ENCODE measurements around the gene ADH1A. TPM values are rescaled to one million over a fixed set of nuclear protein-coding genes. Genes with fewer than 3 reads are reported as not detected.

Gene ADH1A
- 10 to 100 TPM in 2 of 4 donors, under 1 TPM in 1, not detected in 1; 0.96 to 19.3 (median 13.6) TPM for total RNA-seq

DNA sequence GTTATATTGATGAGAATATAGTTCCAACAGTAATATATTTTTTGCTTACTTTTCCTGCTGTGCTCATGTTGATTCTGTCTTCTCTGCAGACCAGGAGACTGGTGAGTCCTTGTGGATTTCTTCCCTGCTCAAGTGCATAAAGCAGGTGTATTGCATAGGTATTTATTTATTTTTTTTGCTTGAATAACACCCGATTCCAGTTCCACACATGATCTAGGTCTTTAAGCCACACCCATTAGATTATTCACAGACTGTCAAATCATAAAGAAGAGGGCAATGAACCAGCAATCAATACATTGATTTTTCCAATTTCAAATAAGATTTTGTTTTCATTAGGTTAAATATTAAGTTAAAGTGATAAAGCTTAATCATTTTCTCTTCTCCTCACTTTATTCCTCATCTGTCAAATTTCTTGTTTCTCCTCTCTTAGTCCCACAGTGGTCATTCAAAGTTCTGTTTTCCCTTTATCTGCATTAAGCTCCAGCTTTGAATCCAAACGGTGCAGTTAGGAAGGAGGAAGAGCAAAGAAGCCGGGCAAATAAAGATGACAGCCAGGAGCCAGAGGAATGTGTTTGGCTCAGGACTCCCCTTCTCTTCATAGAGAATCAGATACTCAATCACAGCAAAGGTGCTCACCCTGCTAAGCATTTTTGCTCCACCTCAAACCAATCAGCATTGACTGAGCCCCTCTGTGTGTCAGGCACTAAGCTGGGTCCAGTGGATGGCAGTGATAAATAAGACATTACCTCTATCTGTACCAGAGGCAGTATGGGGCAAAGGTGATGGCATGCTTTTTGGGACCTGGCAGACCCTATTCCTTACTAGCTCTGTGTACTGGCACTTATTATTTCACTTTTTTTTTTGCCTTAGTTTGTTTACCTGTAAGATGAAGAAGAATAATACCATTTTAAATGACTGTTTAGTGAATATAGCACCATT, at the start of gene ADH1A:
Gene ADH1A (minus strand): TSS at position 138 of the 939 bp plus-strand sequence. CDS start 71 bp downstream, at position 67.
- ATAC-seq (ENCODE audit: low FRiP score) (no peak), DNase-seq (ENCODE audit: low spot score) (no peak)
- TF ChIP-seq, protein P1, sequence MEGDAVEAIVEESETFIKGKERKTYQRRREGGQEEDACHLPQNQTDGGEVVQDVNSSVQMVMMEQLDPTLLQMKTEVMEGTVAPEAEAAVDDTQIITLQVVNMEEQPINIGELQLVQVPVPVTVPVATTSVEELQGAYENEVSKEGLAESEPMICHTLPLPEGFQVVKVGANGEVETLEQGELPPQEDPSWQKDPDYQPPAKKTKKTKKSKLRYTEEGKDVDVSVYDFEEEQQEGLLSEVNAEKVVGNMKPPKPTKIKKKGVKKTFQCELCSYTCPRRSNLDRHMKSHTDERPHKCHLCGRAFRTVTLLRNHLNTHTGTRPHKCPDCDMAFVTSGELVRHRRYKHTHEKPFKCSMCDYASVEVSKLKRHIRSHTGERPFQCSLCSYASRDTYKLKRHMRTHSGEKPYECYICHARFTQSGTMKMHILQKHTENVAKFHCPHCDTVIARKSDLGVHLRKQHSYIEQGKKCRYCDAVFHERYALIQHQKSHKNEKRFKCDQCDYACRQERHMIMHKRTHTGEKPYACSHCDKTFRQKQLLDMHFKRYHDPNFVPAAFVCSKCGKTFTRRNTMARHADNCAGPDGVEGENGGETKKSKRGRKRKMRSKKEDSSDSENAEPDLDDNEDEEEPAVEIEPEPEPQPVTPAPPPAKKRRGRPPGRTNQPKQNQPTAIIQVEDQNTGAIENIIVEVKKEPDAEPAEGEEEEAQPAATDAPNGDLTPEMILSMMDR (IDR thresholded peaks at IDR 0.05), result no peak

DNA sequence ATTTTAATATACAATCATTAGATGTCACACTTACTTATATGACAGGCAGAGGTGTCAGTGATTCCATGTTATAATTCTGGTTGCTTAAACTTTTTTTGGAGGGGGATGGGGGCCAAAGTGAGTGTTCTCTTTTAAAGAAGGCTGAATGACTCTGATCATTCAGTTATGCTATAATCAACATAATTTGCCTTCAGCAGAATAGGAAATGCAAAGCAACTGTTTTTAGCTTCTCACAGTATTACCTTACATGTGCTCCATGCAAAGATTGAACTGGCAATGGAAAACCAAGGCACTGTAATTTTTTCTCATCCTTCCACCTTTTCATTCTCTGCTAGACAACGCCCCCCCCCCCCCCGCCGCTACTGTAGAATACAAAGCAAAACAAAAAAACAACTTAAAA, 48.4 kb upstream of the ADH1A start:
- TF ChIP-seq, protein P1 (IDR thresholded peaks at IDR 0.05), result no peak
- no peak for ATAC-seq (ENCODE audit: low FRiP score)

DNA sequence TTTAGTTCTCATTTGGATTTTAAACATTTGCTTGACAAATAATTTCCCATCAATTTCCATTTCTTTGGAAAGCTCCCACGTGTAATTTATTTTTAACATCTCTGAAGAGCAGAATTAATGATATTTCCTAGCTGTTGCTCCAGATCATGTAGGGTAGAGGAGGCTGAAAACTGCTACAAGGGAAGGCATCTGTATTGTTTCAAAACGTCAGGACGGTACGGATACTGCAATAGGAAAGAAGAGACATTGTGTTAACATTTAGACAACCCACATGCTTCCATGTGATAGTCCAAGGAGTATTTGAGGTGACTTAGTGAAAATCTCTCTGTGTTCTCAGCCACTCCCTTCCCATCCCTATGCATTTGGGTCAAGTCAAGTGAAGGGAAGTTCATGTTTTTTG, 45.8 kb upstream of the ADH1A start:
- TF ChIP-seq, protein P1 (IDR thresholded peaks at IDR 0.05), result no peak
- DNase-seq (ENCODE audit: low spot score) (no peak), ATAC-seq (ENCODE audit: low FRiP score) (no peak)

More for the DNA sequence above, 48.4 kb upstream of the ADH1A start:
- no peak for DNase-seq (ENCODE audit: low spot score)

DNA sequence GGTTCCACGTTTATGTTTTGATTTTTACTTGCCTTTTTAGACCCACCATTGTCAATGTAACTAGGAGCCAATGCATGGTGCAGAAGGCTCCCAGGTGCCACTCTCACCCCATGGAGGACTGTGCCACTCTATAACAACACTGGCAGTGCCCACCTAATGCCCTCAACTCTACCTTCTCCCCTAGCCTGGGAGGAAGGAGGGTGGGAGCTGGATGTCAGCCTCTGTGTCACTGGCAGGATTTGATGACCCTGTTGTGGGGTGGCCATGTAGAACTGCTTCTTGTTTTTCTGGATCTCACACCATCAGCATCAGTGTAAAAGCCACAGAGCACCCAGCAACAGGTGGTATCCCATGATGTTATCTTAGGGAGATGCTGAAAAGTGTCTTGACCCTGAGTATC, 44.1 kb upstream of the ADH1A start:
- DNase-seq (ENCODE audit: low spot score) (no peak), ATAC-seq (ENCODE audit: low FRiP score) (no peak)
- TF ChIP-seq, protein P1 (IDR thresholded peaks at IDR 0.05), result no peak

DNA sequence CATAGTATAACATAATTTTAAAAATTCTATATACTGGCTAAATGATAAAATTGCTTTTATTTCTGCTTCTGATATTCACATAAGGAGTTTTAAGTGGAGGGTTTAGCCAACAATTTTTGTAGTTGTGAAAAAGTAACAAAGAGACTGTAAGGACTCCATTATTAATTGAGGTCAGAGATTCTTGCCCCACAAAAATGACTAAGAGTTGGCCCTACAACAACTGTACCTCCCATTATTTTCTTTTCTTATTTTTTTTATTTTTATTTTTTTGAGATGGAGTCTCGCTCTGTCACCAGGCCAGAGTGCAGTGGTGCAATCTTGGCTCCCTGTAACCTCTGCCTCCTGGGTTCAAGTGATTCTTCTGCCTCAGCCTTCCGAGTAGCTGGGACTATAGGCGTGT, 39.9 kb upstream of the ADH1A start:
- ATAC-seq (ENCODE audit: low FRiP score) (no peak), DNase-seq (ENCODE audit: low spot score) (no peak)
- TF ChIP-seq, protein P1 (IDR thresholded peaks at IDR 0.05), result no peak

DNA sequence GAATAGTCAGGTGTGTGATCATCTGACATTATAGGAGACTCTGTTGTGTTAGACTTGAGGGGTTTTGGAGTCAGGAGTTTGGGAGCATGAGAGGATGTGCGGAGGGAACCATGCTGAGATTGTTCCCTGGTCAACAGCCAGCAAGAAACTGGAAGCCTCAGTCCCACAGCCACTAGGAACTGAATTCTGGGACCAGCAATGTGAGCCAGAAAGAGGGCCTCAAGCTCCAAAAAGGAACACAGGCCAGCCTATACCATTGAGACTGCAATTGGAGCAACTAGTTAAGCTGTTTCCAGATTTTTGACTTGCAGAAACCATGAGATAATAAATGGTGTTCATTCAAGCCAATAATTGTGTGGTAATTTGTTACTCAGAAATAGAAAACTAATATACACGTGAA, 39.1 kb upstream of the ADH1A start:
- DNase-seq (ENCODE audit: low spot score), result no peak
- TF ChIP-seq, protein P1 (IDR thresholded peaks at IDR 0.05), result no peak
- ATAC-seq (ENCODE audit: low FRiP score), result no peak

DNA sequence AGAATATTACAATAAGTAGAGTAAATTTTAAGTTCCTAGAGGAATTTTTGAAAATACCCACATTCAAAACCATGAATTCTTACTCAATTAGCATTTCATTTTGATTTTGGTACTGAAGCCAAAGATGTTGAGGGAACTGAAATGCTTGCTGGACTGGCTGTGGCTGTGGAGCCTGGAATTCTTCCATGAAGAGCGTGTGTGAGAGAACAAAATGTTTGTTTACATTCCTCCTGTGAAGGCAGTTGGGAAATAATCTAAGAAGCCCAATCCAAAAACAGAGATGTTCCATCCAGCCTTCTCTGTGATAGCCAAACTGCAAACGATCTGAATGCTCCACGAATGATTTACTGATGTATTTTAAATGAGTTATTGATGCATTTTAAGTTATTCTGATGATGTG, 34.2 kb upstream of the ADH1A start:
- ATAC-seq (ENCODE audit: low FRiP score) (peak; percentile 64), DNase-seq (ENCODE audit: low spot score) (no peak)
- TF ChIP-seq, protein P1 (IDR thresholded peaks at IDR 0.05), result no peak

All from omental fat pad (tissue), 4 donors.